Kidney (tissue), 14 donors: Measurements from ENCODE around the gene EPS8. TPM values are rescaled to one million over a fixed set of nuclear protein-coding genes. Genes with fewer than 3 reads are reported as not detected.

Experiments
- DNase-seq, 5 donors: peaks; one replicate each; pipeline ENCODE4 v3.0.0-alpha.2; 2013 to 2020
- FAIRE-seq: peaks from 2 replicates; lab custom pipeline; 2012; peaks lifted over from hg19 to GRCh38; lab: Jason Lieb, UNC
- H3K27ac ChIP-seq, 2 donors: one replicate each; pipeline ENCODE4 v1.7.0; 2013; ENCODE audit warnings: low read depth in 2 of 2, low read length in 2 of 2, inconsistent platforms in 1 of 2
- H3K27me3 ChIP-seq: one replicate; pipeline ENCODE4 v1.7.1; 2013; ENCODE audit warnings: low read length, inconsistent platforms; ENCODE audit not compliant: control insufficient read depth, insufficient read depth
- H3K36me3 ChIP-seq, 3 donors: one replicate each; pipeline versions ENCODE4 v1.7.0 to v1.7.1; 2013; ENCODE audit warnings: low read length in 3 of 3, control low read depth in 1 of 3, inconsistent platforms in 1 of 3; ENCODE audit not compliant: insufficient read depth in 3 of 3, control insufficient read depth in 2 of 3
- H3K4me1 ChIP-seq, 3 donors: one replicate each; pipeline versions ENCODE4 v1.7.0 to v1.7.1; 2013; ENCODE audit warnings: low read length in 3 of 3, inconsistent platforms in 1 of 3, low read depth in 1 of 3; ENCODE audit not compliant: control insufficient read depth in 2 of 3, insufficient read depth in 2 of 3
- H3K4me3 ChIP-seq, 3 donors: one replicate each; pipeline versions ENCODE4 v1.7.0 to v1.8.1; 2013; ENCODE audit warnings: low read length in 3 of 3, control low read depth in 1 of 3, inconsistent platforms in 1 of 3
- H3K9ac ChIP-seq, 3 donors: one replicate each; pipeline versions ENCODE4 v1.7.0 to v1.7.1; 2013; ENCODE audit warnings: low read length in 3 of 3, control low read depth in 1 of 3, inconsistent platforms in 1 of 3
- H3K9me3 ChIP-seq, 3 donors: one replicate each; pipeline versions ENCODE4 v1.7.0 to v1.7.1; 2013; ENCODE audit warnings: low read length in 3 of 3, control low read depth in 1 of 3, inconsistent platforms in 1 of 3; ENCODE audit not compliant: control insufficient read depth in 2 of 3, insufficient read depth in 1 of 3
- intact Hi-C: fragments of 100-400 bp; cut with DNase I; formaldehyde crosslinking; loops from one replicate; pipeline ENCODE4 v1.11.1; 2022
- polyA plus RNA-seq: library from polyadenylated mRNA; stranded (reverse); fragments of 350-450 nt; fragmentation: Illumina TruSeq; extraction: RNeasy Lipid Tissue Mini Kit (QIAGEN cat#74804); gene quantifications from one replicate; pipeline ENCODE4 v1.2.3, GENCODE V29; 2014; ENCODE audit warnings: low read depth, low replicate concordance; ENCODE audit not compliant: insufficient read depth
- total RNA-seq: library from RNA; stranded (reverse); fragmentation: NEBNext Ultra II Directional; extraction: Animal tissue kit (Norgen Biotek cat#: 25700); gene quantifications from one replicate; pipeline ENCODE4 v1.2.1, GENCODE V29; 2021
- TF ChIP-seq, protein P1 (sequence below): IDR thresholded peaks from 3 replicates; pipeline ENCODE4 v1.5.1; 2012; ENCODE audit warnings: mild to moderate bottlenecking, moderate library complexity, borderline replicate concordance; ENCODE audit not compliant: insufficient read depth; ENCODE audit errors: extremely low read depth
- donor health status: control.
- donor health status: control.
- donor health status: control.
- donor health status: control.
- donor health status: control.
- donor health status: DM: yes; HTN: yes; CAD: no.
- donor health status: Normal renal cell carcinoma (clear cell type).

Gene EPS8
- total and polyA plus RNA-seq, 2 donors from 2014 or later = 33.9 to 80.3 TPM

DNA sequence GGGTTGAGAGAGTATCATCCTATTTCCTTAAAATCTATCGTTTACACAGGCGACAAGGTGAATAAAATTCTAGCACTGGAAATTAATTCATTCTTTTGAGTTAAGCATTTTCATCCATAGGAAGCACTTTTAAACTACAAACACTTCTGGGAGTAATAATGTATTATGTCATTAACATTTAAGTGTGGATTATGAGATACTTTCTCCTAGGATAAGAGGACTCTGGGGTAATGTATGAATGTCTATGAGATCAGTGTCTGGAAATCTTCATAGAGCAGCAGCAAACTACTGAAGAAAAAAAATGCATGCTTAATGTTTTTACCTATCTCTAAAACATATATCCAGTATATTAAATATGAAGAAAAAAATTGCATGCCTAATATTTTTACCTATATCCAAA is 86.9 kb downstream of the EPS8 start:
- Histone ChIP-seq H3K9ac (no peak overlapping the region), H3K4me1 (peaks cover 0 to 10% (median 5%) of the 10 kb centered on the region in 3 donors)
- FAIRE-seq = no peak

DNA sequence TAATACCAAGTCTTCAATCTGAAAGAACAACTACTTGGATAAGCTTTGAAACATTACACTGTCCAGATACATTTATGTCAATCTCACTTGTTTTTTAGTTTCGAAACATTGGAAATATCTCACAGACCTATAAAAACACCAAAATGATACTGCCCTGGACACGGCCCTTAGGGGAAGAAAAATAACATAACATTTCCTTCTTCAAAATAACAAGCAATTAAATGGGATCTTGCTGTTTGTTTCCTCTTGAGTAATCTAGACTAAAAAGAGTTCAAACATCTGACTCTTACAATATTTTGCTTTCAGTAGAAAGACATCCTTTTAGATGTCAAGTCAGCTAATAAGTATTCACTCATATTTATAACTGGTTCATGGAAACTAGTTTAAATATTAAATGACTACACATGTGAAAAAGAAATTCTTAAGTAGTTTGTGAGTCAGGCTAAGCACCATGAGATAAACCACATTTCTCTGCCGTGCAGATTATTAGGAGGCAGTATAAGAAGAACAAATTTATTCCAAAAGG is 87.5 kb downstream of the EPS8 start:
- FAIRE-seq = peak; percentile 90
- peak in 1 of 5 donors; percentile 35 for DNase-seq
- intact Hi-C loops = no loop called here
- H3K27me3 ChIP-seq = no peaks in the 10 kb centered on the region
- H3K9ac ChIP-seq = no peak overlapping the region
- H3K4me3 ChIP-seq = no peak overlapping the region
- H3K4me1 ChIP-seq = peaks cover 0 to 11% (median 5%) of the 10 kb centered on the region in 3 donors
- TF ChIP-seq, protein P1, sequence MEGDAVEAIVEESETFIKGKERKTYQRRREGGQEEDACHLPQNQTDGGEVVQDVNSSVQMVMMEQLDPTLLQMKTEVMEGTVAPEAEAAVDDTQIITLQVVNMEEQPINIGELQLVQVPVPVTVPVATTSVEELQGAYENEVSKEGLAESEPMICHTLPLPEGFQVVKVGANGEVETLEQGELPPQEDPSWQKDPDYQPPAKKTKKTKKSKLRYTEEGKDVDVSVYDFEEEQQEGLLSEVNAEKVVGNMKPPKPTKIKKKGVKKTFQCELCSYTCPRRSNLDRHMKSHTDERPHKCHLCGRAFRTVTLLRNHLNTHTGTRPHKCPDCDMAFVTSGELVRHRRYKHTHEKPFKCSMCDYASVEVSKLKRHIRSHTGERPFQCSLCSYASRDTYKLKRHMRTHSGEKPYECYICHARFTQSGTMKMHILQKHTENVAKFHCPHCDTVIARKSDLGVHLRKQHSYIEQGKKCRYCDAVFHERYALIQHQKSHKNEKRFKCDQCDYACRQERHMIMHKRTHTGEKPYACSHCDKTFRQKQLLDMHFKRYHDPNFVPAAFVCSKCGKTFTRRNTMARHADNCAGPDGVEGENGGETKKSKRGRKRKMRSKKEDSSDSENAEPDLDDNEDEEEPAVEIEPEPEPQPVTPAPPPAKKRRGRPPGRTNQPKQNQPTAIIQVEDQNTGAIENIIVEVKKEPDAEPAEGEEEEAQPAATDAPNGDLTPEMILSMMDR = no peak
- no peaks in the 10 kb centered on the region for H3K36me3 ChIP-seq
- peak overlapping the region in 1 of 2 donors; percentile 68 for H3K27ac ChIP-seq
- H3K9me3 ChIP-seq = no peaks in the 10 kb centered on the region

More for the DNA sequence above, 86.9 kb downstream of the EPS8 start:
- Histone ChIP-seq H3K4me3 (no peak overlapping the region), H3K27ac (peak overlapping the region in 1 of 2 donors; percentile 68), H3K36me3 (no peaks in the 10 kb centered on the region), H3K27me3 (no peaks in the 10 kb centered on the region), H3K9me3 (no peaks in the 10 kb centered on the region)
- DNase-seq = no peak
- TF ChIP-seq, protein P1 = no peak
- intact Hi-C loops = no loop called here

DNA sequence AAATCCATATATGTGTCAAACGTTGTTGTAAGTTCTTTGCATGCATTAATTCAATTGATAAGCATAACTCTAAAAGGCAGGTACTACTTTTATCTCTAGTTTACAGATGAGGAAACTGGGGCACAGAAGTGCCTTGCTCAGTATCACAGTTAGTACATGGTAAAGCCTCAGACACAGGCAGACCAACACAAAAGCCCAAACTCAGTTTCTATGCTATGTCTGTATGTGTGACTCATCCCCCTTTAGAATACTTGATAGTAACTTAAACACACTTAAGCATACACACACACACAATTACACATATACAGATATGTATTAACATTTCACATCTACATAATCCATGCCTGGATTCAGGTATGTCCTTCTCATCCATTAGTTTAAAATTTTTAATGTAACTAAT is 88.0 kb downstream of the EPS8 start:
- H3K4me1 ChIP-seq = peaks cover 0 to 11% (median 5%) of the 10 kb centered on the region in 3 donors
- intact Hi-C loops = no loop called here
- H3K9ac ChIP-seq = no peak overlapping the region
- no peak for DNase-seq
- H3K4me3 ChIP-seq = no peak overlapping the region
- no peak for FAIRE-seq
- no peaks in the 10 kb centered on the region for H3K36me3 ChIP-seq
- no peaks in the 10 kb centered on the region for H3K9me3 ChIP-seq
- peak overlapping the region; percentile 3 to 67 for H3K27ac ChIP-seq
- TF ChIP-seq, protein P1 = no peak
- no peaks in the 10 kb centered on the region for H3K27me3 ChIP-seq
